HG03066 (cell line): ENCODE data around the gene GLUL.
"Not testable (repeated sequence)": the region's sequence is repeated elsewhere in the genome, so short reads cannot be mapped to it uniquely, and the experiment has no call there.

Source experiments
- ATAC-seq: cut with Tn5 transposase; IDR thresholded peaks from one replicate; pipeline ENCODE4 v1.9.1; 2021; ENCODE audit warnings: low read depth; ENCODE audit not compliant: unreplicated experiment

GLUL gene

GRCh38 chr1:182370532-182370931, 21.1 kb downstream of the GLUL start:
- no peak for ATAC-seq

GRCh38 chr1:182368903-182369302, 22.7 kb downstream of the GLUL start:
- no peak for ATAC-seq

- ATAC-seq, result no peak
Measured at GRCh38 chr1:182368358-182368757, 23.2 kb downstream of the GLUL start.

- no peak for ATAC-seq
Measured at GRCh38 chr1:182367926-182368325, 23.7 kb downstream of the GLUL start.

- ATAC-seq, result no peak
Measured at GRCh38 chr1:182366596-182366995, 25.0 kb downstream of the GLUL start.

- no peak for ATAC-seq
Measured at GRCh38 chr1:182359645-182360044, 31.9 kb downstream of the GLUL start.

- no peak for ATAC-seq
Measured at GRCh38 chr1:182357913-182358312, 33.7 kb downstream of the GLUL start.

GRCh38 chr1:182357171-182357570, 34.4 kb downstream of the GLUL start:
- ATAC-seq, result no peak

GRCh38 chr1:182355723-182356098, 35.9 kb downstream of the GLUL start:
- ATAC-seq, result no peak

- ATAC-seq, result no peak
Measured at GRCh38 chr1:182351790-182352364, 39.7 kb downstream of the GLUL start.

- no peak for ATAC-seq
Measured at GRCh38 chr1:182350839-182351238, 40.8 kb downstream of the GLUL start.

GRCh38 chr1:182348961-182349747, 42.4 kb downstream of the GLUL start:
- no peak for ATAC-seq

GRCh38 chr1:182347019-182347418, 44.6 kb downstream of the GLUL start:
- ATAC-seq, result no peak

- no peak for ATAC-seq
Measured at GRCh38 chr1:182340233-182341058, 51.1 kb downstream of the GLUL start.

GRCh38 chr1:182339684-182340083, 51.9 kb downstream of the GLUL start:
- no peak for ATAC-seq

GRCh38 chr1:182338806-182339370, 52.7 kb downstream of the GLUL start:
- ATAC-seq, result no peak

- ATAC-seq, result no peak
Measured at GRCh38 chr1:182337736-182338571, 53.6 kb downstream of the GLUL start.

GRCh38 chr1:182335771-182336566, 55.6 kb downstream of the GLUL start:
- no peak for ATAC-seq

- ATAC-seq, result not testable (repeated sequence)
Measured at GRCh38 chr1:182333071-182333571, 58.5 kb downstream of the GLUL start.
